Left lung (tissue), 10 donors: Measurements from ENCODE around the gene TARS1. TPM values are rescaled to one million over a fixed set of nuclear protein-coding genes. Genes with fewer than 3 reads are reported as not detected.

Source experiments
- ATAC-seq: fragments of 200-7000 bp; cut with Tn5 transposase; one replicate; pipeline ENCODE4 v1.9.1; 2020; ENCODE audit warnings: moderate library complexity
- DNase-seq, 4 donors: peaks; one replicate each; pipeline ENCODE4 v3.0.0-alpha.2; 2013 to 2020
- H3K27ac ChIP-seq, 2 donors: fragments of 200-600 bp; sonication (generic) in 1 of 2; one replicate each; pipeline versions ENCODE4 v1.5.0 to v1.8.0; 2020 to 2021
- H3K27me3 ChIP-seq, 2 donors: fragments of 200-600 bp; sonication (generic) in 1 of 2; one replicate each; pipeline versions ENCODE4 v1.5.0 to v1.8.0; 2020 to 2021
- H3K36me3 ChIP-seq, 2 donors: fragments of 200-600 bp; sonication (generic) in 1 of 2; one replicate each; pipeline versions ENCODE4 v1.5.0 to v1.8.0; 2020 to 2021
- H3K4me1 ChIP-seq, 2 donors: fragments of 200-600 bp; one replicate each; pipeline ENCODE4 v1.8.0; 2021
- H3K4me3 ChIP-seq, 2 donors: fragments of 200-600 bp; sonication (generic) in 1 of 2; one replicate each; pipeline versions ENCODE4 v1.5.0 to v1.8.0; 2020 to 2021; ENCODE audit warnings: mild to moderate bottlenecking in 1 of 2
- H3K9me3 ChIP-seq, 2 donors: fragments of 200-600 bp; sonication (generic) in 1 of 2; one replicate each; pipeline versions ENCODE4 v1.5.0 to v1.8.0; 2020 to 2021
- intact Hi-C, 2 donors: fragments of 100-400 bp; cut with DNase I; formaldehyde crosslinking; loops; one replicate each; pipeline versions ENCODE4 v1.11.2 to v1.14.2; 2022
- polyA plus RNA-seq, 6 donors: library from polyadenylated mRNA; unstranded; fragments of 120-200 nt; gene quantifications; one replicate each; pipeline ENCODE4 v1.2.1, GENCODE V29; 2013; ENCODE audit not compliant: insufficient read length in 6 of 6
- total RNA-seq, 2 donors: library from RNA; stranded (reverse); fragmentation: NEBNext Ultra II Directional; extraction: Animal tissue kit (Norgen Biotek cat#: 25700); gene quantifications; one replicate each; pipeline ENCODE4 v1.2.1, GENCODE V29; 2021
- TF ChIP-seq, protein P1 (sequence below), 2 donors: fragments of 200-600 bp; sonication (generic) in 1 of 2; IDR thresholded peaks; one replicate each; pipeline versions ENCODE4 v1.5.0 to v1.8.0; 2021; ENCODE audit warnings: antibody characterized with exemption in 2 of 2
- donor health status: DM: no; HTN: yes; CAD: no.
- donor health status: DM: no; HTN: no; CAD: no.

Gene TARS1
- total and polyA plus RNA-seq, 8 donors, result 94.6 to 121 (median 105) TPM

DNA sequence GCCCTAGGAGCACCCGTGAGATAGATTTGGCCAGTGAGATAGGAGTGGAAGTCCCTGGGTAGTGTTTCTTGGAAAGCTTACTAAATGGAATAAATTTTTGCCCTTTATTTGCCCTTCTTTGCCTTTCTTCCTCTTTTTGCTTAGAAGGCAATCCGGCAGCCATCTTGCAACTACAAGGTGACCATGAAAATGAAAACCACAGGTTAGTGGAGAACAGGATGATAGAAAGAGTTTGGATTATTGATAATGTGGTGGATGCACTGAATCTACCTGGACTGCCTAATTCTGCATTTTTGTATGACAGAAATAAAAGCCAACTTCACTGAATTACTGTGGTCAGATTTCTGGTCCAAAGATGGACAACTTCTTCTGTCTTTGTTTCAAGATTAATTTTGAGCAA, 33.2 kb downstream of the TARS1 start:
- no peaks in the 10 kb centered on the region for H3K27me3 ChIP-seq
- DNase-seq (no peak), ATAC-seq (no peak)
- intact Hi-C loops, result loop anchor here in 1 of 2 donors (10.0 kb wide), 1 partner anchor 461 kb away; the partner anchor contains the start of gene RXFP3
- no peak overlapping the region for H3K27ac ChIP-seq
- H3K4me1 ChIP-seq, result no peaks in the 10 kb centered on the region
- H3K9me3 ChIP-seq, result no peaks in the 10 kb centered on the region
- no peak overlapping the region for H3K4me3 ChIP-seq
- TF ChIP-seq, protein P1, sequence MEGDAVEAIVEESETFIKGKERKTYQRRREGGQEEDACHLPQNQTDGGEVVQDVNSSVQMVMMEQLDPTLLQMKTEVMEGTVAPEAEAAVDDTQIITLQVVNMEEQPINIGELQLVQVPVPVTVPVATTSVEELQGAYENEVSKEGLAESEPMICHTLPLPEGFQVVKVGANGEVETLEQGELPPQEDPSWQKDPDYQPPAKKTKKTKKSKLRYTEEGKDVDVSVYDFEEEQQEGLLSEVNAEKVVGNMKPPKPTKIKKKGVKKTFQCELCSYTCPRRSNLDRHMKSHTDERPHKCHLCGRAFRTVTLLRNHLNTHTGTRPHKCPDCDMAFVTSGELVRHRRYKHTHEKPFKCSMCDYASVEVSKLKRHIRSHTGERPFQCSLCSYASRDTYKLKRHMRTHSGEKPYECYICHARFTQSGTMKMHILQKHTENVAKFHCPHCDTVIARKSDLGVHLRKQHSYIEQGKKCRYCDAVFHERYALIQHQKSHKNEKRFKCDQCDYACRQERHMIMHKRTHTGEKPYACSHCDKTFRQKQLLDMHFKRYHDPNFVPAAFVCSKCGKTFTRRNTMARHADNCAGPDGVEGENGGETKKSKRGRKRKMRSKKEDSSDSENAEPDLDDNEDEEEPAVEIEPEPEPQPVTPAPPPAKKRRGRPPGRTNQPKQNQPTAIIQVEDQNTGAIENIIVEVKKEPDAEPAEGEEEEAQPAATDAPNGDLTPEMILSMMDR (IDR thresholded peaks at IDR 0.05), result no peak
- H3K36me3 ChIP-seq, result peaks cover 0 to 80% of the 10 kb centered on the region in 2 donors

DNA sequence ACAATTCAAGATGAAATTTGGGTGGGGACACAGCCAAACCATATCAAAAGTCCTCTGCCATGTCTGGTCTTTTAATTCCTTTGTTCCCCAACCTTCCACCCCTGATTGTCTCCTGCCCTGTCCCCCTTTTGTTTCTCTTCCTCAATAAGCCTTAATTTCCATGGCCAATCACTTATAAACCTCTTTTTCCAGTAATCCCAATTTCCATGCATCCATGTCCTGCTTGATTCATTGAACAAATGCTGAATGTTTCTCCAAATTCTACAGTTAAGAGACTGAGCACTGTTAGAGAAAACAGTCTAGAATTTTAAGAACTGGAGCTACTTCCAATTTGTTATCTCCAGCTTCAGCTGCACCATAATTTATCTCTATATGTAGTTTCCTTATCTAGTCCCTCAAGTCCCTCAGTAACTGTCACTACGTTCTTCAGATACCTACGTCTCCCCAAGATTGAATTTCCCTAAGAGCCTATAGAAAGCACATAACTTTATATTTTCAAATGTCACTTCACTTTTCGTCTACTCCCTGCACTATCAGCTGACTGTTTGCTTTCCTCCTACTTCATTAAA, 34.2 kb downstream of the TARS1 start:
- TF ChIP-seq, protein P1 (IDR thresholded peaks at IDR 0.05), result no peak
- Histone ChIP-seq H3K27ac (no peak overlapping the region), H3K27me3 (no peaks in the 10 kb centered on the region), H3K4me3 (no peak overlapping the region), H3K4me1 (no peaks in the 10 kb centered on the region), H3K9me3 (no peaks in the 10 kb centered on the region), H3K36me3 (peaks cover 0 to 70% of the 10 kb centered on the region in 2 donors)
- ATAC-seq (no peak), DNase-seq (no peak)
- intact Hi-C loops, result loop anchor here in 1 of 2 donors (10.0 kb wide), 1 partner anchor 460 kb away; the partner anchor contains the start of gene RXFP3

DNA sequence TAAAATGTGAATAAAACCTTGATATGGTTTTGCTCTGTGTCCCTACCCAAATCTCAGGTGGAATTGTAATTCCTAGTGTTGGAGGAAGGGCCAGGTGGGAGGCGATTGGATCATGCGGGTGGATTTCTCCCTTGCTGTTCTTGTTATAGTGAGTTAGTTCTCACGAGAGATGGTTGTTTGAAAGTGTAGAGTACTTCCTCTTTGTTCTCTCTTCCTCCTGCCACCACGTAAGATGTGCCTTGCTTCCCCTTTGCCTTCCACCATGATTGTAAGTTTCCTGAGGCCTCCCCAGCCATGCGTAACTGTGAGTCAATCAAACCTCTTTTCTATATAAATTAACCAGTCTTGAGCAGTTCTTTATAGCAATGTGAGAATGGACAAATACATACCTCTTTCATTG, 34.9 kb downstream of the TARS1 start:
- Histone ChIP-seq H3K36me3 (peaks cover 0 to 64% of the 10 kb centered on the region in 2 donors), H3K27ac (no peak overlapping the region)
- intact Hi-C loops, result loop anchor here in 1 of 2 donors (10.0 kb wide), 1 partner anchor 459 kb away; the partner anchor contains the start of gene RXFP3

DNA sequence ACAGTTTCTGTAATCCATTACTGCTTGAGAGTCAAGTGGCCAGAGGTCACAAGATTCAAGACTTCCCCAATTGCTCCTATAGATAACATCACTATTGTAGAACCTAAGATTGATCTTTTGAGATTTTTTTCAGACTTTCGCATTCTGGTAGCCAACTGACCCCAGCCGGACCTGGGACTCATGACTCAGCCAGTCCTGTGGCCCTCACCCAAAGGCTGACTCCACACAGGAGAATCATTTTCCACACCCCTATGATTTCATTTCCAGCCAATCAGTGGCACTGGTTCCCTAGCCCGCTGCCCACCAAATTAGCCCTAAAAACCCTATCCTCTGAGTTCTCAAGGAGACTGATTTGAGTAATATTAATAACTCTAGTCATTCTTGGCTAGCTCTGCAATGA, 36.2 kb downstream of the TARS1 start:
- Histone ChIP-seq H3K27me3 (no peaks in the 10 kb centered on the region), H3K27ac (no peak overlapping the region), H3K4me3 (no peak overlapping the region), H3K4me1 (no peaks in the 10 kb centered on the region), H3K9me3 (no peaks in the 10 kb centered on the region), H3K36me3 (peaks cover 0 to 53% of the 10 kb centered on the region in 2 donors)
- intact Hi-C loops, result loop anchor here in 1 of 2 donors (10.0 kb wide), 1 partner anchor 458 kb away; the partner anchor contains the start of gene RXFP3
- TF ChIP-seq, protein P1 (IDR thresholded peaks at IDR 0.05), result no peak
- ATAC-seq, result no peak
- no peak for DNase-seq

More for the DNA sequence above, 34.9 kb downstream of the TARS1 start:
- DNase-seq (no peak), ATAC-seq (no peak)
- H3K4me1 ChIP-seq, result no peaks in the 10 kb centered on the region
- H3K4me3 ChIP-seq, result no peak overlapping the region
- no peaks in the 10 kb centered on the region for H3K9me3 ChIP-seq
- TF ChIP-seq, protein P1 (IDR thresholded peaks at IDR 0.05), result no peak
- H3K27me3 ChIP-seq, result no peaks in the 10 kb centered on the region

DNA sequence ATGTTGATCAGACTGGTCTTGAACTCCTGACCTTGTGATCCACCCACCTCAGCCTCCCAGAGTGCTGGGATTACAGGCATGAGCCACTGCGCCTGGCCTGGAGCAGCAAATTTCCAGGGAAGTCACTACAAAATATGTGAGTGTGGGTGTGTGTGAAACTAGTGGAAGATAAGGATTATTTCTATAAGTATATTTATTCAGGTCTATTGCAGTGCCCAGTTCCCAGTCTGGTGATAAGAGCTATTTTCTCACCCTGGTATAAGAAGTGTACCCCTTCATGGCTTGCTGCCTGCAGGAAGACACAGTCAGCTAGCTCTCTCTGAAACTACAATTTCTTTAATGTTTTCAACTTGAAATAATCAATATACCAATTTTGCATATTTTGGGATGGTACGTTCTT, 37.1 kb downstream of the TARS1 start:
- DNase-seq (no peak), ATAC-seq (no peak)
- no peak overlapping the region for H3K27ac ChIP-seq
- no peaks in the 10 kb centered on the region for H3K9me3 ChIP-seq
- H3K4me1 ChIP-seq, result no peaks in the 10 kb centered on the region
- intact Hi-C loops, result loop anchor here in 1 of 2 donors (10.0 kb wide), 1 partner anchor 457 kb away; the partner anchor contains the start of gene RXFP3
- H3K36me3 ChIP-seq, result peaks cover 0 to 45% of the 10 kb centered on the region in 2 donors
- TF ChIP-seq, protein P1 (IDR thresholded peaks at IDR 0.05), result no peak
- H3K4me3 ChIP-seq, result no peak overlapping the region
- no peaks in the 10 kb centered on the region for H3K27me3 ChIP-seq
